GM19324 (cell line): ENCODE data around the gene ATG4C.

Experiments used
- ATAC-seq: cut with Tn5 transposase; IDR thresholded peaks from one replicate; pipeline ENCODE4 v1.9.1; 2021; ENCODE audit warnings: mild to moderate bottlenecking, moderate library complexity; ENCODE audit not compliant: unreplicated experiment, low FRiP score

Gene ATG4C

DNA sequence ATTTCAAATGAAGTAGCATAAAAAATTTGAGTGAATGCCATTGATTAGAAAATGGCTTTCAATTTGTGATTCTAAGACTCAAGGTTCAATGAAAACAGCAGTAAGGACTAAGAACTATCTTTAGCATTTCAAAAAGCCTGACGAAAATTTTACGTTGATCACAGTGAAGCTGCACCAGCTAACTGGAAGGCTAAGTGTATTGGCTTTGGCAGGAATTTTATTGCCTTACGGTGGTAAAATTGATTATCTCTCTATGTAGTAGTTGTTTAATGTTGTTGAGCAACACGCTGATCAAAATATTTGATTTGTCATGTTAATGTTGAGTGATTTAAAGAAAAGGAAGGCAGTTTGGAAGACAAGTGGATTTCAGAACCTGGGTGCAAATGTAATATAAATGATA, 49.6 kb downstream of the ATG4C start:
- no peak for ATAC-seq

DNA sequence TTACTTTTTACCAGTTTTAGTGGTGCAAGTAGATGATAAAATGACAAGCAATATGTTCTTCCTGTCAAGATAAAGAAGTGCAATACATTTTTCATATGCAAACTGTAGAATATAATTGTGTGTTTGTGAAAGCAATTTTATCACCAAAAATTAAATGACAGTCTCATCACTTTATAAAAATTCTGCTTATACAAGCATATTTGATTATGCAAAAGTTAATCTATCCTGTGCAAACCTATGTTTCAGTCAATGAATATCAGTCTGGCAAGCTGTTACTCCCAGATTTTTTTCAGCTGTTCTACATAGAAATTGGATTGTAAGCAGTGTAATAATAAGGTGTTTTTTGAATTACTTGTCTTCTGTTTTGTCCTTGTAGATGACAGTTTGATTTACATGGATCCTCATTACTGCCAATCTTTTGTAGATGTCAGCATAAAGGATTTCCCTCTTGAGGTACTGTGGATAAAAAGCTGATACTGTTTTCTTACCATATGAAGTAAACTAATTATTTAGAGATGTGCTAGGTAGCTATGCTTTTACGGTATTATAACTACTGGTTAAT, 50.5 kb downstream of the ATG4C start:
- ATAC-seq = no peak

DNA sequence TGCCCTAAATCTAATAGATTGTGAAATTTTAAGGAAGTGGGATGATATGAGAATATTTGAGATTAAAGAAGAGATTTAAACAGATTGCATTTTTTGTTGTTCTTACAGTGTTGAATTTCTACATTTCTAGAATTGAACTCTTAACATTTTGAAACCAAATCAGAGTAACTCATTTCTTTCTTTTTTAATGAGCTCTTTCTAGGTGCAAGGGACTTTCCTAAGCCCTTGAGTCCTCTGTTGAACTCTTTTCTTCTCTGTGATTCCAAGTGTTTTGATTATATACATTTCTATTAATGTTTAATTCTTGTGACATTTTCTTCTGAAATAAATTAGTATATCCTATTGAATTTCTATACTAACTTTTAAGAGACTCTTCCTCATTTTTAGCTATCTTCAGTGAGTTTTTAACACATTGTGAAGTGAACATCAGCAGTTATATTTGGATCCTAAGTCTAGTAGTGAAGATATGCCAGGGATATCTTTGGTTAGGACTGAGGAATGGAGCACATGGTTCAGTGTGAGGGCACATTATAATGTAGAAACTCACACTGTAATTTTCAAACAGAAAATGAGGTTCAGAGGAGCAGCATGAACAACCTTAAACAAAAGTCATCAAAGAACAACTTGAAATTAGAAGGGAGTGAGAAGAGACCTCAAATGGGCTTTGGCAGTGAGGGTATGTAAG, 53.1 kb downstream of the ATG4C start:
- ATAC-seq = no peak

DNA sequence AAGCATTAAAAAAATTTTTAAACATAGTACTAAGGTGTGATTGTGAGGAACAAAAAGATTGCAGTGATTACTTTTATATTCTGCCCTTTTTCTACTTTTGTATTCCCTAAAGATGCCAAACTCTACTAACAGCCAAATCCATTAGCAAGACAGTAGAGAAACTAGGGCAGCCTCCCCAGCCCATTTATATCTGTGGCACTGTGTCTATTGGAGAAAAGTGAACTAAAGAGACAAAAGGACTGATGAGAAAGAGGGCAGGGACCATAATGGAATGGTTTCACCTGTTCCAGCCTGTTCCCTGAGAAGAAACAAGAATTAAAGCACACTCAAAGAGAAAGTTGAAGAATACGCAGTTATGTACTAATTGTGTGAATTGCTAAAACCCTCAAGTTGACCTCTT, 56.6 kb downstream of the ATG4C start:
- no peak for ATAC-seq

DNA sequence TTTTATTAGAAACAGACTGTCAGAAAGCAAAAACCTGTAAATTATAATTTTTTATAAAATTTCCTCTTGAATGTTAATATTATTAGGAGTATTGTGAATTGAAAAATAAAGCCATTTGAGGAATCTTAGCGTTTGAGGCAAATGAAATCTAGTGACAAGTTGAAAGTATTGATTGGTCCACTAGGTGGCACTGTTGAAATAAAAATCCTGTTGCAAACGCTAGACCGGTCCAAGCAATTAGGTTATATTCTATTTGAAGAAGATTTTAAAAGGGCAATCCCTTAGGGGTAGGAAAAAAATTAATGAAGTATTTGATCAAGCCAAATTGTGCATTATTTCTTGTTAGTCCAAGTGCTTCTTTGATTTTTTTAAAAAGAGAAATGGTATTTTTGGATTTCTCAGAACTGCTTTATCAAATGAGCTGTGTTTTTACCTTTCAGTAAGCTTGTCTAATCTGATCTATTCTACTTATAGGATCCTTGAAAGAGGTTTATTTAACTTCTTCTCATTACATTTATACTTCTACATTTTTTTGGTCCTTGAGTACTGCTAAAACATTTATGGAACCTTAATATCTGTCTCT, 57.7 kb downstream of the ATG4C start:
- no peak for ATAC-seq

DNA sequence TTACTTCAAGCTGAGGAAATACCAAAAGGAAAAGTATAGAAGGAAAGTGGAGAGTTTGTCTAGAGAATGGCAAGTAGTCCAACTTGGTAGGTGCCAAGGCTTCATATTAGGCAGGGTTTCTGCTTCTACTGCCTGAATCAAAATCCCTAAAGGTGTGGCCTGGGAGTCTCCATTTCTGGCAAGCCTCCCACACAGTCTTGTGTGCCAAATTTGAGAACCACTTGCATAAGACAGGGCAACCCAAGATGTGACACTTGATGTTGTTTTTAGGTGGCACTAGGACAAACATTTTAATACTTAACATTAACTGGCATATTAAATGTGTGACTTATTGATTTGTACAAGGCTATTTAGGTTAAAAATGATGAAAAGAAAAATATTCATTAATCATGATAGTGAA, 60.1 kb downstream of the ATG4C start:
- no peak for ATAC-seq

DNA sequence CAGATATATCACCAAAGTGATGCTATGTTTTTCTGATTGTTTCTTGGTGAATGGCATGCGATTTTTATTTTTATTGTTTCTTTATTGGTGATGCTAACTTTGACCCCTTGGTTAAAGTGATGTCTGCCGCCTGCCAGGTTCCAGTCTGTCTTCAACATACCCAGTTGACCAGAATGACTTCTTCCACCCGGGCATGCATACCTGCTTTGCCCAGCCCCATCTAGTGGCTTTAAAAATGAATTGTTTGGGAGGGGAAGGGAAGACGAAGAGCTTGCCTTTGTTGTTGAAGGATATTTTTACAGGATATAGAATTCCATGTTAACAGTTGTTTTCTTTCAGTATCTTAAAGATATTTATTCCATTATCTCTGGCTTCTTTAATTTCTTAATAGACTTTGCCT, 65.1 kb downstream of the ATG4C start:
- no peak for ATAC-seq

DNA sequence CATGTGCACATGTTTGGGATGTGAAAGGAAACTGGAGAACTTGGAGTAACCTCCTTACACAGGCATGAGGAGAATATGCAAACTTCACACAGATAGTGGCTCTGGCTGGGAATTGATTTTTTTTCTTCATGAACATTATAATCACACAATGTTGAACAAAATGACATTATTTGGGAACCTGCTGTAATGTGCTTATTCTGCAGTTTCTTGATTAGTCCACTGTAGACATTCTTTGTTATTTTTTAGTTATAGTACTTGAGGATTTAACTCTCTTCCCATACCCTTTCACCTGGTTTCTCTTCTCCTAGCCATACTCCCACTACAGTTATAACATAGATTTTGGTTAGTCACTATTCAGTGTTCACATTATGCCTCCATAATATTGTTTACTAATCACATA, 68.3 kb downstream of the ATG4C start:
- ATAC-seq = no peak

DNA sequence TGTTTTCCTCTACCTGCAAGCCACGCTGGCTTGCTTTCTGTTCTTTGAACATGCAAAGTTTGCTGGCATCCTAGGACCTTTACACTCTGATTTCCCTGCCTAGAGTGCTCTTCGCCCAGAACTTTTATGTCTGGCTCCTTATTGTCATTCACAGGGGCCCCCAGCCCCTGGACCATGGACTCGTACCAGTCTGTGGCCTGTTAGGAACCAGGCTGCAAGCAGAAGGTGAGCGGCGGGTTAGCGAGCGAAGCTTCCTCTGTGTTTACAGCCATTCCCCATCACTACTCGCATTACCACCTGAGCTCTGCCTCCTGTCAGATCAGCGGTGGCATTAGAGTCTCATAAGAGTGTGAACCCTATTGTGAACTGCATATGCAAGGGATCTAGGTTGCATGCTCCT, 73.0 kb downstream of the ATG4C start:
- no peak for ATAC-seq

DNA sequence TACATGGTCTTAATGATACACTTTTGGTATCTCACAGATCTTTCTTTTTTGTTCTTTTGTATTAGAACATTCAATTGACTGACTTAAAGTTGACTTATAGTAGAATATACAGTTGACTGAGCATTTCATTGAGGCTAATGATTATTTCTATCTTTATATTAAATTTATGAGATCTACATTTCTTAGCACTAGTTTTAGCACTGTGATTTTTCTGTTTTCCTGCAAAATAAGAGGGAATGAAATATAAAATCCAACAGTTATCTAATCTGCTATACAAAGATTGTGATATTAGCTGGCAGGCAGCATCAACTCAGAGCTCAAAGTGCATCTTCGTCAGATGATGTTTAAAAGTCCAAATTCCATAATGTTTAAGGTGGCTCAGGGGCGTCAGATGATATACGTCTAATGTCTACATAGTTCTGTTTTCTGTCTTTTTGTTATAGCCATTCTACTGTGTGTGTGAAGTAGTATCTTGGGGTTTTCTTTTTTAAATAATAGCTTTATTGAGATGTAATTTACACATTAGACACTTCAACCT, 85.4 kb downstream of the ATG4C start:
- ATAC-seq = no peak

DNA sequence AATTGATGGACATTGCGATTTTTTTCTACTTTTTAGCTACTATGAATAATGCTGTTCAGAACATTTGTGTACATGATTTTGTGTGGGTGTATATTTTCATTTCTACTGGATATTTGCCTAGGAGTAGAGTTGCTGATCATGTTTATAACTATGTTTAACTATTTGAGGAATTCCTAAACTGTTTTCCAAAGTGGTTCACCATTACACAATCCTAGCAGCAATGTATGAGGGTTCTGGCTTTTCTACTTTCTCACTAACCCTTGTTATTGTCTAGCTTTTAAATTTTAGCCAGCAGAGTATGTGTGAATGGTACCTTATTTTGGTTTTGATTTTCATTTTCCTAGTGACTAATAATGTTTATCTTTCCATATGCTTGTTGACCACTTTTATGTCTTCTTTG, 86.2 kb downstream of the ATG4C start:
- ATAC-seq = no peak

DNA sequence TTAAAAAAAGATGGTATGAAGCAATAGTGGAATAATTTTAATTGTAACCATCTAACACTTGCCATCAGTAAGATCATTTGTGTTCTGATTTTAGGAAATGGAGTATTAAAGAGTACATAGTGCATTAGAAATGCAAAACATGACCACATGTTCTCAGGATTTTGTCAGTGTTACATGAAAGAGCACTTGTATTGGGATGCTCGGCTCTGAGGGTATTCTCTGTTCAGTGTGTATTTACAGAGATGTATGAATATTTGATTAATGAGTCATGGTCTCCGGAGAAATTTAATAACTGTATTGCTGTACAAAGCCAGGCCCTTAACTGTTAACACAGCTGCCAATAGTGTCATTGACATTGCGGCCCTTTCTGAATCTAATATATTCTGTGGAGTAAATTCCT, 91.7 kb downstream of the ATG4C start:
- ATAC-seq = no peak

DNA sequence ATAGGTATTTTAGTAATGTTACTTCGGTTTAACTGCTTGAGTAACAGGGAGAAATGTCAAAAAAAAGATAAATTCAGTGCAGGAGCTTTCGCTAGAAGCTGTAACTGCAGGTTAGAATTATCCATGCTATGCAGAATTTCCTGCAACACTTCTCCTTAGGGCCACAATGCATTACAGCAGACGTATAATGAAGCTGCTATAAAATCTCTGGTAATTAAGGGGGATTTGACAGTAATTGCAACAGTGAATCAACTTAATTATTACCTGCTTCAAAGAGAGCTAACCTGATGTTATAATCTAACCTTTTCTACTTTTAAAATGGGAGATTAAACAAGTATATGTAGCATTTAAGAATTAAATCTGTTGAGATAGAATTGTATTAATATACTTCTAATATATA, 92.6 kb downstream of the ATG4C start:
- no peak for ATAC-seq

DNA sequence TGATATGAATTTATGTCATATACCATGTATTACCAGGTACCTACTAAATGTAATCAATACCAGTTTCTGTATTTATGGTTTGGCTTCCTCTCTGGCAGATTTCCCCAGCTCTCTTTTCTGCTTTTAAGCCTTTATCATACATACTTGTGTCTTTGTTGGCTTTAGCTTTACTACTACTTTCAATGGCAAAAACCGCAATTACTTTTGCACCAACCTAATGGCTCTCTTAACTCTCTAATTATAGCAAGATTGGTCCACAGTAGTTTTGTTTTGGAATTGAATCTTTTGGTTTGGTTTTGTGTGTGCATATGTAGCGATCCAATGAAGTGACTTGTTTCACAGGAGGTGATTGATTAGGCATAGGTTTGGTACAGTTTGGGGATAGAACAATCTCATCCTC, 93.6 kb downstream of the ATG4C start:
- no peak for ATAC-seq

DNA sequence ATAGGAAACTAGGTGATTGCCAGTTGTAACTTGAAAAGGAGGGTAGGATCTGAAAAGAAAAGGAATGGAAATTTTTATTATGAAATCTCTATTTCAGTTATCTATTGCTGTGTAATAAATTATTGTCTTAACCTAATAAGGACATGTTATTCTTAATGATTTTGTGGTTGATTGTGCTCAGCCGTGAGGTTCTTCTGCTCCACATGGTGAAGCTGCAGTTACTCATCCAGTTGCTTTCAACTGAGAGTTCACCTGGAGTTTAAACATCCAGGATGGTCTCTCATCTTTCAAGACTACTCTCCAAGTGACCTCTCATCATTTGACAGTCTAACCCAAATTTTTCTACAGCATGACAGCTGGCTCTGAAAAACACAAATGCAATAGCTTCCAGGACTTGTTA, 96.0 kb downstream of the ATG4C start:
- ATAC-seq = no peak

DNA sequence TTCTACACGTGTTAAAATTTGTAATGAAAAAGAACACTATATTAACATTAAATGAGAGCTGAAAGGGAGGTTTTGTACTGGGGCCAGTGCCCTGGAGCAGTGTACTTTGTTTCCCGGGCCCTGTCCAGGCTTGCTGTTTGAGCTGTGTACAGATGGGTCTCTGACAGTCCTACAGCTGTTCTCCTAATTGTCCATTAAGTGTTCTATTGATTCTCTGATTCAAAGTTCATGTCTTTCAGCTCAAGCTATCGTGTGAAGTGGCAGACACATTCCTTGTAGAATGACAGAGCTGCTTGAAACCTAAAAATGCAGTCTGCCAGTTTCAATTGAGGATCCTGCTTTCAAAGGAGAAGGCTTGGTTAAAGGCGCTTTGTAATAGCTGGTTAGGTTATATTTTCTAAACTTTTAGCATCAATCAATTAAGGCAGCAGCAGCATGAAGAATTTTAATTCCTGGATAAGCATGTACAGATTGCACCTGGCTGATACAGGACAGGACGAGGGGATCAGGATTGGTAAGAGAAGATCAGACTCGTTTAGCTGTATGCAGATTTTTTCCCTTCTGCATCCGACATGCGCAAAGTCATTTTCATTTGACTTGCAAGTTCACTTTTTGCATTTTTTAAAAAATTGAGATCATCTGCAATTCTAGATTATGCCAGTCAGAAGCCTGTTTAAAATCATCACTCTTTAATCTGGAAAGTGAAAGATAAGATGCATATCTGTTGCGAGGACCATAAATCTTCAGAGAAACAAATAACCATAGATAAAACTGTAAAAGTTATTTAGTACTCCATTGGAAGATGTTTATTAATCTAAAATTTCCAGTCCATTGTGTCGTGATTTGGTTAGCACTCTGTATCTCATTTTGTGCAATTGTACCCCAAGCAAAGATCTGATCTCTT, 98.5 kb downstream of the ATG4C start:
- no peak for ATAC-seq

DNA sequence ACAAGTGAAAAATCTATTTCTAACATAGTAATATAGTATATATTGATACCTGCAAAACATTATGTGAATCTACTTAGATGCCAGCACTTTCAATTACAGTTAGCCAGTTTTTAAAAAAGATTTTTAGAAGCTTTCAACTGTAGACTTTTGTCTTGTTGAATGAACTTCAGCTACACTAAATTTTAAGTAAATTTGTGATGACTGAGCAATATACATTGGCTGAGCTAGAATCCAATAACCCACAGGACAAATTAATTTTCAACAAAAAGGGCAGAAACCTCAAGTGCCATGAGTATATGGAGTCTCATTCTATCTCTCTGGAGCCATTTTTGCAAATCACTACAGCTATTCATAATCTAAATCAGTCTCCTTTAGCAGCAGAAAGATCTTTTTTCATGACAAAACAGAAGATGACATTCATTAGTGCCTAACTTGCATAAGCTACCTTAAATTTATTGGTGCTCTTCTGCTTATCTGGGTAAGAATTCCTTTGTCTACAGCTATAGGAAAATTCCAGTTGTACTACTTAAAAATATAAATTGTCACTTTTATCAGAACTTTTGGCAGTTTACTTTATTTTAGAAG, 100.3 kb downstream of the ATG4C start:
- no peak for ATAC-seq

DNA sequence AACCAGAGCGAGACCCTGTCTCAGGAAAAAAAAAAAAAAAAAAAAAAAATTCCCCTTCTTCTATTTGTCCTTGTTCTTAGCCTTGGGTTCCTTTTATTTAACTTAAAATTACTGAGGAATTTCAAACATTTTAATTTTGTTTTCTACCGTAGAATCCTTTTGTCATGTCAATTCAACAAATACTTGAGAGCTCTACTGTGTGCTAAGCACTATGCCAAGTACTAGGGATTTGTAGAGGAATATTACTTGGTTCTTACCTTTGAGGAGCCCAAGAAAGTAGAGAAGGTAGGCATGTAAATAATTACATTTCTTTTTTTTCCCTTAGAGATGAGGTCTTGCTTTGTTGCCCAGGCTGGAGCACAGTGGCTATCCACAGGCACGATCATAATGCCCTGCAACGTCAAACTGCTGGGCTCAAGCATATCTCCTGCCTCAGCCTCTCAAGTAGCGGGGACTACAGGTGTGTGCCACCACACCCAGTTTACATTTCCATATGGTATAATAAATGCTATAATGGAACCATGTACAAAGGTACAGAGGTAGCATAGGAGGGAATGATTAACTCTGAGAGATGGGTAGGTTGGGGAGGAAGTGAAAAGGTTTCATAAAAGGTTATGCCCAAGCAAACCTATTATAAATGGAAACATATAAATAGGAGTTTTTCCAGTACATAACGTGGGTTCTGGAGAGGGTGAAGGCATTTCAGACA, 104.0 kb downstream of the ATG4C start:
- ATAC-seq = no peak

DNA sequence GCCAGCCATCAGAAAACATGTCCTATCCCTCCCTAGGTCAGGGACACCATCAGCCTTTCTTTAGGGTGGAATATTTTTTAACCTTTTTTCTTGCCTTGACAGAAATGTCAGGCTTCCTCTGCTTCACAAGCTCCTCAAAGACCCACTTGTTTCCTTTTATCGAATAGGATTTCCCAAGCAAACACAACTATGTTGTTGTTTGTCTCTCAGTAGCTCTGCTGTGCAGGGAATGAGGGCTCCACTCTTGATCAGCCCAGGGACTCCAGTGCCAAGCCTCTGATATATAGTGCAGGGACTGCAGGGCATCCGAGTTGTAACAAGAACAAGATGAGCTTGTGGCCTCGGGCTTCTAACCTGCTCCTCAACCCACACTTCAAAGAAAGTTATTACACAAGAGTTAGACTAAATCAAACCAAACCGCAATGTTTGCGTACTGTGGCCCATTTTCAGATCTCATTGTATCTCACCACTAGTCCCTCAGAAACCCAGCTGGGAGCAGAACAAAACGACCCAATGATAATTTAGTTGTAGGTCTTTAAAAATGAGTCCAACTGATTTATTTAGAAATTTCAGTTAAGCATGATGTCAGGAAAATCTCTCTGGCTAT, 108.1 kb downstream of the ATG4C start:
- ATAC-seq = no peak

DNA sequence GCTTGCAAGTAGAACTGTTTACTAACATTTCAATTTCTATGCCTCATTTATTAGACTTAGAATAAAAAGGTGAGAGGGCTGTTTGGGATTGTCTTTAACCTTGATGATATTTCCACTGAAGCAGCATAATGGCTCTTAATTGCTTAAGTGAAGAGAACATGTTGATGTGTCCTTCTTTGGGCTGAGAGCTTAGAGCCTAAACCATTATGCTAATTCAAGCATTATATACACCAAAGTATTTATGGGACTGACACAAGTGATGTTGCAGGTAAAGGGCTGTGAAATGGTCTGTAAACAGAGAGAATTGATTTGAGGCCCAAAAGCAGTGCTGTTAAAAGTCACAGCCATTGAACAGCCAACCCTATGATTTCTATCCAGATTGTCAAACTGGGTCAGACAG, 113.9 kb downstream of the ATG4C start:
- no peak for ATAC-seq
